Stimulated activated CD4-positive, alpha-beta T cell treated with anti-CD3 and anti-CD28 coated beads, Interleukin-12 subunit alpha, Interleukin-12 subunit beta, amount 100 ng/mL, for 24 hours (primary cell): ENCODE data around the gene STXBP6.

Experiments used
- DNase-seq, 2 experiments: peaks; one replicate each; pipeline ENCODE4 v3.0.0-alpha.2; 2020; ENCODE audit warnings: low read depth in 2 of 2

The STXBP6 gene

GRCh38 chr14:24887623-24888304, 162.2 kb downstream of the STXBP6 start:
- DNase-seq: no peak

- no peak for DNase-seq
These were observed 164.5 kb downstream of the STXBP6 start for GRCh38 chr14:24885410-24885913.

GRCh38 chr14:24883576-24883975, 166.4 kb downstream of the STXBP6 start:
- no peak for DNase-seq

GRCh38 chr14:24881116-24881893, 168.6 kb downstream of the STXBP6 start:
- DNase-seq: no peak

DNA sequence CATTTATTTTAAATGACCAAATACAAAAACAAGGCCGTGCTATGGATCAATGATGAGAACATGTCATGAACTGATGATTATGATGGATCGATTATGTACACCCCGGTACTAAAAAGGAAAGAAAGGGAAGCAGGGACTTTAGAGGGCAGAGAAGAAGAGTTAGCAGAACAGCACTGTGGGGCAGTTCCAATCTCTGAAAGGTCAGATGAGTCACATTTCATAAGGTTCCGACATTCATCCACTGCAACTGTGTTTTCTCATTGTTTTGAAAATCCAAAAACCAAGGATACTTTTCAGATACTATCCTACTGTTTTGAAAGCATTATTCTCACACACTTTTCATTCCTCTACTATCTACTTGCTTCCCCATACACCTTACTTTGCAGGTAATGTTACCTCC, 169.3 kb downstream of the STXBP6 start:
- DNase-seq: no peak

GRCh38 chr14:24879661-24880386, 170.1 kb downstream of the STXBP6 start:
- no peak for DNase-seq

DNA sequence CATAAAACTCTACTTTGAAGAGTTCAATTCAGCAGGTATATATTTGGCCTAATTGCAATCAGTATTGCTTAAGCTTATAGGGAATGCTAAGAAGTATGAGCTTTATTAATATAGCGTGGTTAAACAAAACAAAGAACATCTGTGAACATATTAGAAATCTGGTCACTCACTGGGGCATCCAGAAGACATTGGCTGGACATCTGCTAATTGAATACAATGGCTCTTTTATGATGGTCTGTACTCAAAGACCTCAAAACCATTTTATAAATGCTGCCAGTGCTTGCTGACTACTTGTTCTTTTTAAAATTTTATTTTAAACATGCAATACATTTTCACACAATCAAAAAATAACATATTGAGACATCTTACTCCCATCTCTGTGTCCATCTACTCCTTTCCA, 173.0 kb downstream of the STXBP6 start:
- DNase-seq: no peak

GRCh38 chr14:24875991-24876878, 173.7 kb downstream of the STXBP6 start:
- DNase-seq: no peak

- no peak for DNase-seq
These were observed 174.6 kb downstream of the STXBP6 start for GRCh38 chr14:24875203-24875838.

DNA sequence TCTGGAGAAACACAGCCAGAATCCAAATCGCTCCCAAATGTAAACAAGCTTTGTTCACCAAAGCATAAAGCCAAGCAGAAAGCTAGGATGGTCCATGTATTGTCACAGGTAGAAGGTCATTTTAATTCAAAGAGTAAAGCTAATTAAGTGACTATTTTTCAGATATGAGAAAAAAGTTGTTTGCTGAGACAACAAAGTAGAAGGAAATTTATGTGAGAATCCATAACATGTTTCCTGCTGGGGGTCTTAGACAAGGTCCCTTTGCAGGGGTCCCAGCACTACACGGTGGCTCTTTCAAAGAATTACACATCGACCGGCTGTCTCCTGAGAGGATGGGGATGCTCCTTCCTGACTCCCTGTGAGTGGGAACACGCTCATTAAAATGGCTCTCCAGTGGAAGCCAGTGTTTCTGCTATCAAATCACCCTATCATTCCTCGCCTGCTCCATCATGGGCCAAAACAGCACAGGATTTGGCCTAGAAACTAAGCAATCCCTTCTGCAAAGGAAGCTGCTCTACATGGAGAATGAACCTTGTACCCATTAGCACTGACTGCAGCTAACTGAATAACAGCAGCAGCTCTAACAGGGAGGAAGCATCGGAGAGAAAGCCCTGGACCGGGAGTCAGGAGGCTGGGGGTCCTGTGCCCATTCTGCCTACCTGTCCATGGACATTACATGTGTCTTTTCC, 175.3 kb downstream of the STXBP6 start:
- no peak for DNase-seq

- no peak for DNase-seq
These were observed 176.4 kb downstream of the STXBP6 start for GRCh38 chr14:24873551-24873950.

GRCh38 chr14:24870949-24871701, 178.8 kb downstream of the STXBP6 start:
- no peak for DNase-seq

DNA sequence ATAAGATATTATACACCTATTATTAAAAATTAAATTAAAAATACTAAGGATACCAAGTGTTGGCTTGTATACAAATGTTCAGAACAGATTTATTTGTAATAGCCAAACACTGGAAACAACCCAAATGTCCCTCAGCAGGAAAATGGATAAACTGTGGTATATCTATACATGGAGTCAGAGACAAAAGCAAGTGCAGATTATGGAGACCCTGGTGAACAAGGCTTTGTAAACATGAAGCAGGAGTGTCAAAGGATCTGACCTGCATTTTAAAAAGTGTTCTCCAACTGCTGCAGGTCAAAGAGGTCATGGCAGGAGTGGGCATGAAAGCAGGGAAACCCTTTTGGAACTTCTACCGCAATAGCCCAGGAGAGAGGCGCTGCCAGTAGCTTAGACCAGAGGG, 181.6 kb downstream of the STXBP6 start:
- no peak for DNase-seq

DNA sequence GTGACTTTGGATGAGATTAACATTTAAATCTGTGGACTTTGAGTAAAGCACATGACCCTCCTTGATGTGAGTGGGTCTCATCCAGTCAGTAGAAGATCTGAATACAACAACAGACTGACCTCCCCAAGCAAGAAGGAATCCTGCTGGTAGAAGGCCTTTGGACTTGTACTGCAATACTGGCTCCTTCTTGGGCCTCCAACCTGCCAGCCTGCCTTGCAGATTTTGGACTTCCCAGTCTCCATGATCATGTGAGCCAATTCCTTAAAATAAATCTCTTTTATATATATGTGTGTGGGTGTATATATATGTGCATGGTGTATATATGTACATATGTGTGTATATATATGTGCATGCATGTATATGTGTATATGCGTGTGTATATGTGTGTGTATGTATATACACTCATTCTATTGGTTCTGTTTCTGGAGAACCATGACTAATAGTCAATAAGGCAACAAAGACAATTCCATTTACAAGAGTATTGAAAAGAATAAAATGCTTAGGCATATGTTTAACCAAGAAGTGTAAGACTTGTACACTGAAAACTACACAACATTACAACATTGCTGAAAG, 183.8 kb downstream of the STXBP6 start:
- no peak for DNase-seq

- no peak for DNase-seq
These were observed 185.8 kb downstream of the STXBP6 start for GRCh38 chr14:24863968-24864684.

GRCh38 chr14:24861083-24861630, 188.8 kb downstream of the STXBP6 start:
- DNase-seq: no peak

- DNase-seq: no peak
These were observed 190.4 kb downstream of the STXBP6 start for GRCh38 chr14:24859559-24859958.

GRCh38 chr14:24858684-24859083, 191.3 kb downstream of the STXBP6 start:
- no peak for DNase-seq
